HG03175 (cell line): Measurements from ENCODE around the gene ADORA1.

ENCODE experiments used
- ATAC-seq: cut with Tn5 transposase; IDR thresholded peaks from one replicate; pipeline ENCODE4 v1.9.1; 2021; ENCODE audit warnings: mild to moderate bottlenecking, moderate library complexity; ENCODE audit not compliant: unreplicated experiment

The ADORA1 gene

DNA sequence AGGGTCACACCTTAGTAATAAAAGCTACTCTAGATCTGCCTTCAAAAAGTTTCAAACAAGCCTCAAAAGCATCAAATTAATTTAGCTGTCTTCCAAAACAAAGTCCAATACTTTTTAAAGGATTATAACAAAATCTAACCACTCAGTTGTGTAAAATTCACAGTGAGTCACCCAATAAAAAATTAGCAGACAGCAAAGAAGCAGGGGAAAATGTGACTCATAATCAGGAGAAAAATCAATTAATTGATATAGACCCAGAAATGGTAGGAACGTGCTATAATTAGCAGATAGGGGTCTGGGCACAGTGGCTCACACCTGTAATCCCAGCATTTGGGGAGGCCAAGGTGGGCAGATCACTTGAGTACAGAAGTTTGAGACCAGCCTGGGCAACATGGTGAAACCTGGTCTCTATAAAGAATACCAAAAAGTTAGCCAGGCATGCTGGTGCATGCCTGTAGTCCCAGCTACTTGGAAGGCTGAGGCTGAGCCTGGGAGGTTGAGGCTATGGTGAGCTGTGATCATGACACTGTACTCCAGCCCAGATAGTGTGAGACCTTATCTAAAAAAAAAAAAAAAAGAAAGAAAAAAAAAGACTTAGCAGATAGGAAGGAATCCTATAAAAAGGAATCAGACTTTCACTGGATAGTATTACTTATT lies 33.6 kb upstream of the ADORA1 start:
- ATAC-seq: no peak

DNA sequence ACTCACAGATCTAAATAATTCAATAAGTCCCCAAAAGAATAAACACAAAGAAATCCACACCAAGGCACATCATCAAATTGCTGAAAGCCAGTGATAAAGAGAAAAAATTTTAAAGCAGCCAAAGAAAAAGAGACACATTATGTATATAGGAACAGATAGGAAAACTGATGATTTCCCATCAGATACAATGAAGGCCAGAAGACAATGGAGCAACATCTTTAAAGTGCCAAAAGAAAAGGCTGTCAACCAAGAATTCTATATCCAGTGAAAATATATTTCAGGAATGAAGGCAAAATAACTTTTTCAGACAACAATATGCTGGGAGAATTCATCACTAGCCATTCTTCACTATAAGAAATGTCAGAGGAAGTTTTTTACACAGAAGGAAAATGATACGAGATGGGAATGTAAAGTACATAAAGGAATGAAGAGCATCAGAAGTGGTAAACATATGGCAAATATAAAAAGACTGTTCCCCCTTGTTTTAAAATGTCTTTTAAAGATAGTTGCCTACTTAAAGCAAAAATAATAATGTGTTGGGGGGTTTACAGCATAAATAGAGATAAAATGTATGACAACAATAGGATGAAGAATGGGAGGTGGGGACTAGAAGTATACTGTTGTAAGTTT lies 32.4 kb upstream of the ADORA1 start:
- ATAC-seq: no peak

DNA sequence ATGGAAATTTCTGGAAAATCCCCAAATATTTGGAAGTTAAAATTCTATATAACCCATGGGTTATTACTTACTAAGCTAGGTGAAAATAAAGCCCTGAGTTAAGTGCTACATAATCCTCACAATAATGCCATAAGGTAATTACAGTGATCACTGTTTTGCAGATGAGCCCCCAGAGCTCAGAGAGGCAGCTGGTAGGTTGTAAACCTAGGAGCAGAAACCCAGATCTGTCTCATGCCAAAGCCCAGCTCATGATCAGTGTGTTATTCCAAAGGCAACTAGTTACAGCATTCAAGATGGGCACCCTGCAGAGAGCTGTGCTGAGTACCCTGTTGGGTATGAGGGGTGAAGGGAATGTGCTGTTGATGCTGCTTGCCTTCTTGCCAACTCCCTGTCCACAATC lies 31.0 kb upstream of the ADORA1 start:
- no peak for ATAC-seq

DNA sequence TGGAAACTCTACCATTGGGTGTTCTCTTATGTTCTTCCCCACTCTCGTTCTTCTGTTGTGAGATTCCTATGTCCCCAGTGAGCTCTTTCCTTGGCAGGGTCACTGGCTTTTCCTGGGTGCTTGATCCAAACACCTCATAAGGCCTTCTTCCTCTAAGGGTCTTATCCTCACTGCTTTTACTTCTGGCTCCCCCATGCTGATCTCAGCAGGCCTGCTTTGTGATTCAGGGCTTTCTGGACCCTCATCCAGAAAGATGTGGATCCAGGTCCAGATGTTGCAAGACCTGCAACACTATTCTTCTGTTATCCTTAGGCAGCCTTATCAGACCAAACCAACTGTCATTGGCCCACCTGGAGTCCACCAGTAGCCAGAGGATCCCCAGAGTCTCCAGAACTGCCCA lies 30.5 kb upstream of the ADORA1 start:
- no peak for ATAC-seq

DNA sequence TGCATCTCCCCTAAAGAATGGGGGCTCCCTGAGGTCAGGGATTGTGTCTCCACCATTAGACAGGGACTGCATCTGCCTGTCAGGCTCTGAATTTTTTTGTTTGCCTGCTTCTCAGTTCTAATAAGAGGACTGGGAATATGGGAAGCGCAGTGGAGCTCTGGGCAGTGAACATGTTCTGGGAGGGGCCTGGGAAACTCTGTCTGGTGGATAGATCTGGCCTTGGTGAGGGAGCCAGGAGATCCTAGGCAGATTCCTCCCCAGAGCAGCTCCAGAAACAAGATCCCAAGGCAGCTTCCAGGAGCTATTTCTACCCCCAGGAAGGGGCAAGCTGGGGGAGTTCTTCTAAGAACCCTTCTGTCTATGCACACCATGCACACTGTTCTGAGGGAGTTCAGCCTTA lies 29.1 kb upstream of the ADORA1 start:
- no peak for ATAC-seq

DNA sequence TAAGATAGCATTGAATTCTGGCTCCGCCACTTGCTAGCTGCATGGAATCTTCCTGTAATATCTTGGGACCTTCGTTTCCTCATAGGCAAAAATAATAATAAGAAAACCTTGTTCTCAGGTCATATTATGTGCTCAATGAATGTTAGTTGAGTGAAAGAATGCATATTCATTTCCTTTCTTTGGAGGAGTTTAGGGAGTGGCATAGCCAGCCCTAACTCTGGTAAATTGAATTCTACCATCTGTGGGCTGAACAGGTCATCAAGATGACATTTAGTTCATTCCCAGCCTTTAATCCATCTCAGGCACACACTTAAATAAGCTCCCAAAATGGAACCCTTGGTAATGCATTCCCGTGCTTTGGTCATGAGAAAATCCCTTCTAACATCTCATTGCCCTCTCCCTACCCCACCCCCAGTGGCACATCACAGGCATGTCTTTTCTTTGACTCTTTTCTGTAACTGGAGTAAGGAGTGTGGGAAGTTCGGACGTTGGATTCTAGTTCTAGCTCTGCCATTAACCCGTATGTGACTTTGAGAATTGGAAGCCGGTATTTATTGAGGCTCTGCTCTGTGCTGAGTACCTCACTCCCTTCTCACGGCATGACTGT lies 28.5 kb upstream of the ADORA1 start:
- no peak for ATAC-seq

DNA sequence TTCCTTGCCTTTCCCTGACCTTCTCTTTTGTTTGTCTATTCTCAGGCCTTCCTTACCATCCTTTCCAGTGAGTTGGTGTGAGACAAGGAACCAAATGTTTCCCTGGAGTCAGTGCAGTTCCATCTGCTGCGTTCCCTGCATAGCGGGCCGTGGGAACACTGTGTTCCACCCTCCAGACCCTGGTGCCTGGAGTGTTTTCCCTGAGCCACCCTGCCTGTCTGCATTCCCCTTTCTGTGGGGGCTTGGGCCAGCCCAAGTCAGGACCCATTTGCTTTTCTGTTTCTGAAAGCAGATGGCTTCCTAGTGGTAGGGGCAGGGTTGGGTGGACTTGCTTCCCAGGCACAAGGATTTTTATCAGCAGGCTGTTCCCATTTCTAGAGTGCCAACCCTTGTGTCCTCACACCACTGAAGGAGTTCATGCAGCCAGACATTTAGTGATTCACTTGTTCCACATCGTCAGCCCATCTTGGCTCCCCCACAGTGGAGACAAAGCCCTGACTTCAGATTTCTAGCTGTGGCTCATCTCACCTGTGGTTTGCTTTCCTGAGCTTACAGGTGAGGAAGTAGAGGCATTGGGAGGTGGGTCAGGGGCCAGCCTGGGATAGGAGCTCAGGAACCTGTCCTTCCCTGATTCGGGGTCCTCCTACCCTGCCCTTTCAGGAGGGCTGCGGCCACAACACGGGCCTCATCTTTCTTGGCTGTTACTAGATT lies 27.6 kb upstream of the ADORA1 start:
- no peak for ATAC-seq

DNA sequence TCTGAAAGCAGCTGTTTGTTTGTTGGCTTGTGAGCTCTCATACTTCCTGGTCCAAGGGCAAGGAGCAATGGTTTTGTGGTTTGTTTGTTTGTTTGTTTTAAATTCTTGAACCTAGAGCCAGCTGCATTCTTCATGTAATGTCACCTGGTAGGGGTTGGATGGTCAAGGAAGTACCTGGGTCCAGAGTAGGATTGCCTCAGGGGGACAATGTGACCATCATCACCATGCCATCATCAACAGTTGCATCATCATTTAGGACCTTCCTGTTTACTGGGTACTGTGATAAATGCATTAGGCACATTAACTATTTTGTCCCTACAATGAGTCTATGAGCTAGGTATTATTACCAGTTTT lies 27.0 kb upstream of the ADORA1 start:
- ATAC-seq: no peak

DNA sequence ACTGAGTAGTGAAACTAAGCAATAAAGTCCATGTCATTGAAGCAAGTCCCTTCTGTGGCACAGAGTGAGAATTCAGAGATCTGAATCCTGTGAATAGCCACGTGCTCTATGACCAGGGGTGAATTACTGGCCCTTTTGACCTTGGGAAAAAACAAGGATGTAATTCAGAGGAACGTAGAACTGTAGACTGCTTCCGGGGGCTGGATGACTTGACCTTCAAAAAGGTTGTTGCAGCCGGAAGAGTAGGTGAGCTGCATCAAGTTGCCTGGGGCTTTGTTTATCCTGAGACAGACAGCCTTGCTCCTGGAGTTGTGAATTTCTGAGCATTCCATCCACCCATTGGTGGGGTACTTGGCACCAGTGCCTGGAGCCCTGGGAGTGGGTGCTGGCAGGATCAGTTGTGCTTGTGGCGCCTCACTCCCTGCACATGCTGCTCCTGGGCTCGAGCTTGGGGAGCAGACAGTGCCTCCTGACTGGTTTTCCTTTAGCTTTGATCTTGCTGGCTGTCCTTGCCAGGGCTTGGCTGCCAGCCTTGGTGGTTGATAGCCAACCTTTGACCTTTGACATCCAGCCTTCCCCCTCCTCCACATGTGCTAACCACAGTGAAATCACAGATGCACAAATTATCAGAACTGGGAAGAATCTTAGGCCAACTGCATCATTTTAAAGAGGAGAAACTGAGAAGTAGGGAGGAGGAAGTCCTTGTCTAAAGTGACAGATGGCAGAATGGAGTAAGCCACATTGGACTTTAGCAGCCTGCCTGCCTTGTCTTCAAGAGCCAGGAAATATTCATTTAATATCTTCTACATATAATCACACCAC lies 25.5 kb upstream of the ADORA1 start:
- ATAC-seq: no peak

DNA sequence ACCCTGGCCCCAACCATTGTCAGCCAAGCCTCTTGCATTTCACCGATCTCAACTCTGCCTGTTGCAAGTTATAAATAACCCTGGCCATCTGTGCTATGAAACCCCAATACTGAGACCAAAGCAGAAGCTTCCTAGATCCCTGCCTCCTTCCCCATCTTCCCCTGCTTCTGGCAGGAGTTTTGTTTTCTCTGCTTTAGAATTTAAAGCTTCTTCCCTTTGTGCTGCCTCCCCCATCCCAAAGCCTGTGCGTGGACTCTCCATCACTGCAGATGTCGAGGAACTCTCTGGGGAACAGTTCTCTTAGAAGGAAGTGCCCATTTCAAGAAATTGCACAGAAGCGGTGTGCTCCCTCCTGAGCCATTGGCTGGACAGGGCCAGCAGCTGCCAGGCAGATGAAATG lies 24.3 kb upstream of the ADORA1 start:
- ATAC-seq: no peak

DNA sequence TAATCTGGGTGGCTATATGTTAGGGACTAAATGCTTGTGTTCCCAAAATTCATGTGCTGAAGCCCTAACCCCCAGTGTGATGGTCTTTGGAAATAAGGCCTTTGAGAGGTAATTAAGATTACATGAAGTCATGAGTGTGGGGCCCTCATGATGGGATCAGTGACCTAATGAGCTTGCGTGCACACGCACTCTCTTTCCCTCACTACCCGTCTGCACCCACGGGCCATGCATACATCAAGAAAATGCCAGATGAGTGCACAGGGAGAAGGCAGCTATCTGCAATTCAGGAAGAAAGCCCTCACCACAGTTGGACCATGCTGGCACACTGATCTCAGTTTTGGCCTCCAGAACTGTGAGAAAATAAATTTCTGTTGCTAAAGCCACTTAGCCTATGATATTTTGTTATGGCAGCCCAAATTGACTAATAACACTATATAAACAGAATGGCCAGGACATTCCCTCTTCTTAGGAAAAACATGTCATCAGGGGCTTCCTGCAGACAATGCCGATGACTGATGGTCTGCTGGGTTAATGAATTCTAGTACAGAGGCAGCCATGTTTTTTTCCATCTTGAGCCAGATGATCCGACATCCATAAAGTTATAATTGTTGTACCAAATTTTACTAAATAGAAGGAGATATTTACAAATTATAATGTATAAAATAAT lies 23.6 kb upstream of the ADORA1 start:
- no peak for ATAC-seq

DNA sequence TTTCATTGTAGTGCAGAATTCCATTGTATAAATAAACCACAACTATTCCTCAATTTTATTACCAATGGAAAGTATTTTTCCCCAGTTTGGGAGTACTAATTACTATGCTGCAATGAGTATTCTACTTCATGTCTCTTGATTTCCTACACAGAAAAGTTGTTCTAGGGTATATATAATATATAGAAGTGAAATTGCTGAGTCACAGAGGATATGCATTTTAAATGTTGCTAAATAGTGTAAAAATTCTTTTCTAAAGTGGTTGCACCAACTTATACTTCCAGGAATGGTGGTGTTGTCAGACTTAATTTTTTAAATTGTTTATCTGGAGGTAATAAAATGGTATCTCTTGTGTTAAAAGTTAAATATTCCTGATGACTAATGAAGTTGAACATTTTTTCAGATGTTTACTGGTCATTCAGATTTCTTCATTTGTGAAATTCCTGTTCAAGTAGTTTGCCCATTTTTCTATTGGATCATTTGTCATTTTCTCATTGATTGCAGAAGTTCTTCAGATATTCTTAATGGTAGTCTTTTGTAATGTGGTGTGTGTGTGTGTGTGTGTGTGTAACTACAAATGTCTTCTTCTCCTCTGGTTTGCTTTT lies 22.6 kb upstream of the ADORA1 start:
- ATAC-seq: no peak

DNA sequence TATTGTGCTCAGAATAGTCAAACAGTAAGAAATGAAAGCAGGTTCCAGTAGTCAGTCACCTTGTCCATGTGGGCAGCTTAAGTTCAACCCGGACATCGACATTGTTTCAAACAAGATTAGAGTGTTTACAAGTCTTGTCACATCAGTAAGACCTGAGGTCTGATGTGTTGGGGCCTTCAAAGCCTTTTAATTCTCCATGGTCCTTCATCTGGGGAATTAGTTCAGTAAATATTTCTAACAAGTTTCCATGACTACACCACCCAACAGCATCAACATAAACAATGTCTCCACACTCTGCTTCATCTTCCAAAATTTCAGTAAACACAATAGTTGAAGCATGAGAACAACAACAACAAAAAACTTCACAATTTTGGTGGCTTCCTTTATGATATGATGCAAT lies 15.1 kb upstream of the ADORA1 start:
- ATAC-seq: no peak

DNA sequence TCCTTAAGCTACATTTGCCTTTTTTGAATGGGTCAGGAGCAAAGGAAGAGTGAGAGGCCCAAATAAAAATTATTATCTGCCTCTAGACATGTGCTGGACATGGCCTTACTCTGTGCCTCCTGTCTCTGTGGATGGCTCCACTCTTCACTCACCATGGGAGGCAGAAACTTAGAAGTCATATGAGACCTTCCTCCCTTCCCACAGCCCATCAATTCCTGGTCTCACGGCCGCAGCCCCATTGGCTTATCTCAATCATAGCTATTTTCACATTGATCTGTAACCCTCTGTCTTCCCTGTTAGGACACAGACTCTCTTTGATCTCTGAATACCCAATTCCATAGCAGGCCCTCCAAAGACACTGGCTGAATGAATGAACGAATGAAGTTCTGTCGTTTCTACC lies 14.2 kb upstream of the ADORA1 start:
- no peak for ATAC-seq

DNA sequence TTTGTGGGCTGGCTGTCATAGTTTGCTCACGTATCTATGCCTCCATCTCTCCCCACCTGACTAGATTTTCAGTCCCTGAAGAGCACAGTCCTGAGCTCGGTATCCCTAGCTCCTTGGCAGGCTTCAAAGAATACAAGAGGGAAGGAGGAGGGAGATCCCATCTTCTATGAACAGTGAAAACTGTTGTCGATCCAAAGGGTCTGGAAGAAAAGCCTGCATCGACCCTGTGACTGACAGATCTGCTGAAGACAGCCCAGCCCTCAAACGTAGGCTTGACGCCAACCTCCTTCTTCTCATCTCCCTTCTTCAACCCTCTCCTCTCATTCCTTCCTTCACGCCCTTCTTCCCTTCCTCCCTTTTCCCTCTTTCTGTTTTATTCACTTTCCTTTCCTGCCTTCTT lies 13.3 kb upstream of the ADORA1 start:
- ATAC-seq: no peak

DNA sequence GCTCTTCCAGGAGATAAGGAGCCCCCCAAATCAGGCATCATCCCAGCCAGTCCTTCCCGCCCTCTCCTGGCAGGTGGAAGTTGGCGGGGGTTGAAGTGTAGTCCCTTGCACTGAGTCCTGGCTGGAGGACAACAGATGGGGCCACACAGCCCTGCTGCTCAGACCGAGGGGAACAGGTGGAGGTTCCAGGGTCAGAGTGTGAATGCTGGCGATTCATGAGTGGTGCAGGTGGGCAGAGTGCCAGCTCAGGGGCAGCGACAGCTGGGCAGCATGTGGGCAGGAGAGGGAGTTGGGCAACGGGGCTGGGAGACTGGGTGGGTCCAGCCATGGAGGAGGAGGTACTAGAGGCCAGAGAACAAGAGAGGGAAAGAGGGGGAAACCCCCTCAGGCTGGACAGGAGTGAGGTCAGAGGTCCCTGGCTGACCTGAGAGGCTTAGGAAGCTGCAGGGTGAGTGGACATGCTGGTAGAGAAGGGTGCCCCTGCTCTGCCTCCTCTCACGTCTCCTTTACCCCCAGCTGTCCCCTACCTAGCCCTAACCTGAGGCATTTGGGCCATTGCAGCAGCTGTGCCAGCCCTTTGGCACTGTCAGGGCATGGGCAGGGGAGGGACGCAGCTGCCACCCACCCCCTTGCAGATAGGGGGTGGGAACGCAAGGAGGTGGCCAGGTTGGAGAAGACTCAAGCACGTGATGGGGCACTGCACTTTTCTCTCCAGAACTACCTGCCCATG lies 11.3 kb upstream of the ADORA1 start:
- ATAC-seq: no peak

DNA sequence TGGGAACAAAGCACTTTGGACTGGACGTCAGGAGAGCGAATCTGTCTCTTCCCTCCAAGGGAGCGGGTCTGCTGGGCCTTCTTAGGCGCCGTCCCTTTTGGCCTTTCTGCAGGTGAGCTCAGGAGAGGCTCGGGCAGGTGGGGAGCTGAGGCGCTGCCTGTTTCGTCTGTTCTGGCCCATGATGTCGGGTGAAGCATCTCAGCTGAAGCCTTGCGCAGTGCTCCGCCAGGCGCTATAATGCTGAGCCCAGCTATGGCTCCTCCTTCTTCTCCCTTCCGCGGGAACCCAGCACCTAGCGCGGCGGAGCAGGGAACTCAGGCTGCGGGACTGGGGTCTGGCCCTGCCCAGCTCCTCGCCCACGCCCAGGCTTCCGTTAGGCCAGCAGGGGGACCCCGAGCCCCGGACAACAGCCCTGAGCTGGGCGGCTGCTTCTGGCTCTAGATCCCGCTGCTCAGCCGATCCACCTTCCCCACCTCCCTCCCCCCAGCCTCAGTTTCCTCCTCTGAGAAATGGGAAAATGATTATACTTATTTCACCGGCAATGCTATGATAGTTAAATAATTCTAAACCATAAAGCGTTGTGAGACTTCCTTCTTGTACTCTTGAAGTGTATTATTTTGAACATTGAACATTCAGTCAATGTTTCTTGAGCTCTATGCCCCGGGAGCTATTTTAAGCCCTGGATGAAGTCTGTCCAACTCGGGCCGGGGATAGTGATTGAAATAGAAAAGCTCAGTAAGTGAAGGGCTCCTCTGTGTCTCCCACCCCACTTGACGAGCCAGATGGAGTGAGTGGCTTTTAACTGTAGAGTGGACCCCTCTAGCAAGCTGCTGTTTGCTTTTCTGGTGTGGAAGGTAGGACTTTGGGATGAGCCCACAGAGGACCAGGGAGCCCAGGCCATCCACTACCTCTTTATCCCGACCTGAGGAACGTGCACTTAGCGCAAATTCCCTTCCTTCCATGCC lies 9.6 kb upstream of the ADORA1 start:
- no peak for ATAC-seq

DNA sequence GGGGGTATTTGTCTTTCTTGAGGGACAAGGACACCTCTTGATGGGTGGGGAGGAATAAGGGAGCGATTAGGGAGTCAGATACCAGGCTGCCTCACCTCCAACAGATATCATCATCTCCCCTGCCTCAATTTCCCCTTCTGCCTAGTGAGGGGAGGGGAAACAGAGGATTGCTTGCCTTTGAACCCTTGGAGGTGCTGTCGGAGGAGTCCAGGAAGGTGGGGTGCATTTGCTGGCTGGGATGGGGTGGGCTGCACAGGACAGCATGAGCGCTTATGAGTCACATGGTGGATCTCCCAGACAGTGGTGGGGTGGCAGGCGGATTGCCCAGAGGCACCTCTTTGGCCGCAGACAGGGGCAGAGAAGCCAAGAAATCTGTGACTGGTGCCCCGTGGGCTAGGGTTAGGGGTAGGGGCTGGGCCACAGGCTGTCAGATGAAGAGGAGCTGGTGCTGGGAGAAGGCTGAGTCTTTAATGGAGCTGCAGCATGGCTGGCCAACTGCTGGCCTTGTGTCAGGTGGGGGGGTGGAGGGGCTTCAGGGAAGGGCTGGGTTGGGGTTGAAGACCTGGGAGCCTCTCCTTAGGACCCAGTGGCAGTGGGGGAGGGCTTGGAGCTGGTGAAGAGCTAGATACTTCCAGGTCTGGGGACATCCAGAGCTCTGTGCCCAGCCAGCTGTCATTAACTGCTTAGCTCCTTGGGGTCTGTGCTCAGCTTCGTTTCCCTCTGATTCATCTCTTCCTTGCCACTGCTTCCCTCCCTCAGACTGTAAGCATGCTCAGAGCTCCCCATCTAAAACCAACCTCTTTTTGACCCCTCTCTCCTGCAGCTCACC lies 7.0 kb upstream of the ADORA1 start:
- ATAC-seq: no peak
